Lower leg skin (tissue), 3 donors: ENCODE measurements around the gene AQP5.

ENCODE experiments used
- CTCF ChIP-seq, 3 donors: fragments of 450-650 bp; IDR thresholded peaks; one replicate each; pipeline ENCODE4 v1.5.1; 2016; ENCODE audit warnings: antibody characterized with exemption in 3 of 3, mild to moderate bottlenecking in 3 of 3, moderate library complexity in 2 of 3
- POLR2A ChIP-seq, 2 donors: fragments of 450-650 bp; IDR thresholded peaks; one replicate each; pipeline ENCODE4 v1.6.1; 2016 to 2017; ENCODE audit warnings: antibody characterized with exemption in 2 of 2, mild to moderate bottlenecking in 1 of 2, moderate library complexity in 1 of 2

- TF ChIP-seq CTCF (IDR thresholded peaks at IDR 0.05) (no peak), POLR2A (IDR thresholded peaks at IDR 0.05) (no peak)
Measured at GRCh38 chr12:49972641-49973360, 11.1 kb downstream of the AQP5 start, which contains the start of gene AQP6.
